Measurements from ENCODE around the gene NHSL1.

Gene NHSL1

GRCh38 chr6:138417493-138418117, 81.7 kb downstream of the NHSL1 start:
- peak overlapping the region; percentile 46 for H3K27ac ChIP-seq
- TF ChIP-seq ZFX (IDR thresholded peaks at IDR 0.05; ENCODE audit: borderline replicate concordance), result no peak

- H3K27ac ChIP-seq, result peak overlapping the region; percentile 46
- no peak for TF ChIP-seq ZFX (IDR thresholded peaks at IDR 0.05; ENCODE audit: borderline replicate concordance)
- TF ChIP-seq, protein P1, sequence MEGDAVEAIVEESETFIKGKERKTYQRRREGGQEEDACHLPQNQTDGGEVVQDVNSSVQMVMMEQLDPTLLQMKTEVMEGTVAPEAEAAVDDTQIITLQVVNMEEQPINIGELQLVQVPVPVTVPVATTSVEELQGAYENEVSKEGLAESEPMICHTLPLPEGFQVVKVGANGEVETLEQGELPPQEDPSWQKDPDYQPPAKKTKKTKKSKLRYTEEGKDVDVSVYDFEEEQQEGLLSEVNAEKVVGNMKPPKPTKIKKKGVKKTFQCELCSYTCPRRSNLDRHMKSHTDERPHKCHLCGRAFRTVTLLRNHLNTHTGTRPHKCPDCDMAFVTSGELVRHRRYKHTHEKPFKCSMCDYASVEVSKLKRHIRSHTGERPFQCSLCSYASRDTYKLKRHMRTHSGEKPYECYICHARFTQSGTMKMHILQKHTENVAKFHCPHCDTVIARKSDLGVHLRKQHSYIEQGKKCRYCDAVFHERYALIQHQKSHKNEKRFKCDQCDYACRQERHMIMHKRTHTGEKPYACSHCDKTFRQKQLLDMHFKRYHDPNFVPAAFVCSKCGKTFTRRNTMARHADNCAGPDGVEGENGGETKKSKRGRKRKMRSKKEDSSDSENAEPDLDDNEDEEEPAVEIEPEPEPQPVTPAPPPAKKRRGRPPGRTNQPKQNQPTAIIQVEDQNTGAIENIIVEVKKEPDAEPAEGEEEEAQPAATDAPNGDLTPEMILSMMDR (IDR thresholded peaks at IDR 0.05), result no peak
Measured at GRCh38 chr6:138416206-138416605, 83.1 kb downstream of the NHSL1 start.

GRCh38 chr6:138415125-138415524, 84.2 kb downstream of the NHSL1 start:
- peak overlapping the region; percentile 46 for H3K27ac ChIP-seq
- no peak for TF ChIP-seq ZFX (IDR thresholded peaks at IDR 0.05; ENCODE audit: borderline replicate concordance)
- TF ChIP-seq, protein P1 (IDR thresholded peaks at IDR 0.05), result no peak

GRCh38 chr6:138410972-138411880, 88.1 kb downstream of the NHSL1 start:
- TF ChIP-seq, protein P1 (IDR thresholded peaks at IDR 0.05), result no peak
- no peak for TF ChIP-seq ZFX (IDR thresholded peaks at IDR 0.05; ENCODE audit: borderline replicate concordance)
- H3K27ac ChIP-seq, result peak overlapping the region; percentile 30

- H3K27ac ChIP-seq, result peak overlapping the region; percentile 89; the same call in 1 of the 2 replicates
- TF ChIP-seq, protein P1 (IDR thresholded peaks at IDR 0.05), result no peak
- TF ChIP-seq ZFX (IDR thresholded peaks at IDR 0.05; ENCODE audit: borderline replicate concordance), result no peak
Measured at GRCh38 chr6:138410048-138410735, 89.1 kb downstream of the NHSL1 start.

DNA sequence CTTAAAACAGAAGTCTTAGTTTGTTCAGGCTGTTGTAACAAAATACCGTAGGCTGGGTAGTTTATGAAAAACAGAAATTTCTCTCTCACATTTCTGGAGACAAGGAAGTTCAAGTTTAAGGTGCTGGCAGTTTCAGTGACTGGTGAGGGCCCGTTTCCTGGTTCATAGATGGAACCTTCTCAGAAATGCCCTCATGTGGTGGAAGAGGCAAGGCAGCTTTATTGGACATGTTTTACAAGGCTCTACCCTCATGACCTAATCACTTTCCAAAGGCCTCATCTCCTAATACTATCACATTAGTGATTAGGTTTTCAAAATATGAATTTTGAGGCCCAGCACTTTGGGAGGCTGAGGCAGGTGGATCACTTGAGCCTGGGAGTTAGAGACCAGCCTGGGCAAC, 92.9 kb downstream of the NHSL1 start:
- no peak for TF ChIP-seq ZFX (IDR thresholded peaks at IDR 0.05; ENCODE audit: borderline replicate concordance)
- H3K27ac ChIP-seq, result peak overlapping the region; percentile 89

DNA sequence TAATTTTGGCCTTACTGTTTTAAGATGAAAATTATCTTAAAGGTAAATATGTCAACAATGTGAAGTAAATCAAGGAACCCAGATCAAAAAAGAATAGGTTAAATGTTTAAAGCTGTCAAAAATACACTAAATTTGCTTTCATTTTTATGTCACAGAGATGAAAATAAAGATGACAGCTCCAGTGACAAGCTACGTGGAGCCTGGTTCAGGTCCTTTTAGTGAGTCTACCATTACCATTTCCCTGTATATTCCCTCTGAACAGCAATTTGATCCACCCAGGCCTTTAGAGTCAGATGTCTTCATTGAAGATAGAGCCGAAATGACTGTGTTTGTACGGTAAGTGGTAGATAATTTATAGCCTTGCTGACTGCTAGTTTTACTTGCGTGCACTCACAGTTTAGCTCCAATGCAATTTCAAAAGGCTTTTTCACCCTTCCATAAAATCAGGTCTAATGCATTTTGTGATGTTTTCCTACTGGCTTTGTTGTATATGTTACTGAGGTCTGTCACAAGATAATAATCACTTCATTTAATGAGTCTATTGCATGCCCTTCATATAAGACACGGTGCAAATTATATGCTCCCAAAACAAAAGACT, 93.4 kb downstream of the NHSL1 start:
- TF ChIP-seq, protein P1 (IDR thresholded peaks at IDR 0.05), result no peak
- TF ChIP-seq ZFX (IDR thresholded peaks at IDR 0.05; ENCODE audit: borderline replicate concordance), result no peak
- H3K27ac ChIP-seq, result peak overlapping the region; percentile 89

Data from 22Rv1 (cell line).